ENCODE results near the gene STPG1.

Gene STPG1

GRCh38 chr1:24425922-24426321 is 12.3 kb upstream of the STPG1 start:
- FAIRE-seq, result no peak

GRCh38 chr1:24425441-24425840 is 11.9 kb upstream of the STPG1 start:
- no peak for FAIRE-seq

- no peak for FAIRE-seq
Observed at GRCh38 chr1:24424990-24425389, 11.4 kb upstream of the STPG1 start.

GRCh38 chr1:24424207-24424606 is 10.6 kb upstream of the STPG1 start:
- no peak for FAIRE-seq

GRCh38 chr1:24421502-24421901 is 7.9 kb upstream of the STPG1 start:
- FAIRE-seq, result no peak

GRCh38 chr1:24420547-24420946 is 7.0 kb upstream of the STPG1 start:
- FAIRE-seq, result no peak

GRCh38 chr1:24418898-24419628 is 5.5 kb upstream of the STPG1 start:
- FAIRE-seq, result no peak

GRCh38 chr1:24417681-24418080 is 4.1 kb upstream of the STPG1 start:
- no peak for FAIRE-seq

- no peak for FAIRE-seq
Observed at GRCh38 chr1:24416666-24417391, 3.2 kb upstream of the STPG1 start.

- no peak for FAIRE-seq
Observed at GRCh38 chr1:24415910-24416665, 2.5 kb upstream of the STPG1 start.

- peak; percentile 69 for FAIRE-seq
Observed at GRCh38 chr1:24415334-24415909, 1.8 kb upstream of the STPG1 start, which contains the start of gene NIPAL3. Gene NIPAL3, plus strand, starts transcription at chr1:24415802. Its CDS starts 3,746 bp downstream, at chr1:24419548.

- no peak for FAIRE-seq
Observed at GRCh38 chr1:24414775-24415333, 1.3 kb upstream of the STPG1 start.

- no peak for FAIRE-seq
Observed at GRCh38 chr1:24412408-24412807, 1.2 kb downstream of the STPG1 start.

GRCh38 chr1:24411963-24412362 is 1.6 kb downstream of the STPG1 start:
- FAIRE-seq, result no peak

- no peak for FAIRE-seq
Observed at GRCh38 chr1:24410750-24411149, 2.8 kb downstream of the STPG1 start.

GRCh38 chr1:24409535-24409934 is 4.0 kb downstream of the STPG1 start:
- FAIRE-seq, result no peak

GRCh38 chr1:24406788-24407187 is 6.8 kb downstream of the STPG1 start:
- FAIRE-seq, result no peak

- FAIRE-seq, result no peak
Observed at GRCh38 chr1:24403806-24404205, 9.8 kb downstream of the STPG1 start.

GRCh38 chr1:24400065-24400464 is 13.5 kb downstream of the STPG1 start:
- FAIRE-seq, result no peak

- no peak for FAIRE-seq
Observed at GRCh38 chr1:24393892-24394291, 19.7 kb downstream of the STPG1 start.

GRCh38 chr1:24392982-24393650 is 20.5 kb downstream of the STPG1 start:
- FAIRE-seq, result no peak

- no peak for FAIRE-seq
Observed at GRCh38 chr1:24392604-24392946, 21.0 kb downstream of the STPG1 start.
